HL-60 (cell line): ENCODE results near the gene DAAM2.

Source experiments
- DNase-seq, 2 experiments: peaks; one replicate each; pipeline ENCODE4 v3.0.0-alpha.2; 2010 to 2020; ENCODE audit warnings: low read depth in 1 of 2, low spot score in 1 of 2
- H3K27ac ChIP-seq: fragments of 250-450 bp; sonication (Bioruptor Pico); replicated peaks from 2 replicates; pipeline ENCODE4 v1.5.1; 2020; ENCODE audit warnings: mild to moderate bottlenecking, moderate library complexity
- H3K27me3 ChIP-seq: fragments of 250-450 bp; sonication (Bioruptor Pico); 2 replicates; pipeline ENCODE4 v1.5.1; 2021; ENCODE audit warnings: mild to moderate bottlenecking, moderate library complexity; ENCODE audit not compliant: insufficient read depth, poor library complexity, severe bottlenecking
- H3K4me3 ChIP-seq: replicated peaks from 2 replicates; pipeline ENCODE4 v1.5.1; 2011; ENCODE audit warnings: mild to moderate bottlenecking, control low read depth, low read length; ENCODE audit not compliant: insufficient read depth
- CTCF ChIP-seq: IDR thresholded peaks from one replicate; pipeline ENCODE4 v1.5.1; 2011; ENCODE audit warnings: low read length, control low read depth, inconsistent platforms; ENCODE audit not compliant: insufficient read depth
- GABPA ChIP-seq: IDR thresholded peaks from 2 replicates; pipeline ENCODE4 v1.6.1; 2012; ENCODE audit warnings: low read depth
- POLR2AphosphoS5 ChIP-seq: IDR thresholded peaks from 2 replicates; pipeline ENCODE4 v1.6.1; 2012; ENCODE audit warnings: low read depth
- REST ChIP-seq: IDR thresholded peaks from 2 replicates; pipeline ENCODE4 v1.6.1; 2012; ENCODE audit warnings: low read depth; ENCODE audit not compliant: insufficient replicate concordance
- SPI1 ChIP-seq: IDR thresholded peaks from 2 replicates; pipeline ENCODE4 v1.6.1; 2012; ENCODE audit warnings: low read depth, mild to moderate bottlenecking, borderline replicate concordance

Gene DAAM2

GRCh38 chr6:39891976-39892375 lies 99.8 kb downstream of the DAAM2 start:
- no peak for DNase-seq
- Histone ChIP-seq H3K27ac (no peak overlapping the region), H3K27me3 (peaks cover 6% of the 10 kb centered on the region), H3K4me3 (no peak overlapping the region)
- TF ChIP-seq SPI1 (no peak), REST (no peak), GABPA (no peak), POLR2AphosphoS5 (no peak), CTCF (no peak)

GRCh38 chr6:39892490-39893129 lies 100.4 kb downstream of the DAAM2 start:
- TF ChIP-seq REST (no peak), SPI1 (no peak), CTCF (peak; percentile 15)
- H3K27ac ChIP-seq: no peak overlapping the region
- H3K4me3 ChIP-seq: no peak overlapping the region
- H3K27me3 ChIP-seq: peaks cover 6% of the 10 kb centered on the region
- peak in 1 of 2 experiments; percentile 18 for DNase-seq

- no peak overlapping the region for H3K27ac ChIP-seq
- H3K27me3 ChIP-seq: peaks cover 6% of the 10 kb centered on the region
- H3K4me3 ChIP-seq: no peak overlapping the region
- TF ChIP-seq POLR2AphosphoS5 (no peak), GABPA (no peak), REST (no peak), SPI1 (no peak), CTCF (no peak)
- DNase-seq: no peak
These were observed 101.1 kb downstream of the DAAM2 start for GRCh38 chr6:39893286-39893685.
